ENCODE results near the gene HOOK1.

HOOK1 gene

DNA sequence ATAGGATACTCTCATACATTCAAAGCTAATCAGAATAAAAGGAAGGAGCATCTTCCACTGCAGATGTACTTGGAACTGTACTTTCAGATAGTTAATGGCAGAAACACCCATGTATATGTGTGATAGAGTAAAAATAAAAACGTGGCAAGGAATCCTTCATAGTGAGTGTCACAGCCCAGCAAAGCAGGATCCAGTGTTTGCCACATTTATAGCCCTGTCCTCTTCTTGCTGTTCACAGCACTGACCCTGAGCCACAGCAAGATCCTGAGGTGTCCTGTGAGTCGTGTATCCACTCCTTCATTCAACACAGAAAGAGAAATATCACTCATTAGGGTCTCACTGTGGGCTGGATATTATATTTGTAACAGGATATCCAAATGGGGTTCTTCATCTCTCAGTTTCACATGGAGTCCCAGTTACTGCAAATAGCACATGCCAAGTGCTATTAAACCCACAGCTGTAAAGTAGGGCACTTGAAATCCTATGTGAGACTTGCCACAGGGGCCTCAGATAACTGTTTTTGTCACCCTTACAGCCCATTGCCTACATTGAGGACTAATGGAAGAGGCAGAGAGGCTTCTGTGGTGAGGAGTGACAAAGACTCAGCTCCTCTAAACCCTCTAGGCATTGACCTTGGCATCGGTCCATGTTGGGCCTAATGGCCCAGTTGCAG is 70.5 kb downstream of the HOOK1 start:
- TF ChIP-seq, protein P1, sequence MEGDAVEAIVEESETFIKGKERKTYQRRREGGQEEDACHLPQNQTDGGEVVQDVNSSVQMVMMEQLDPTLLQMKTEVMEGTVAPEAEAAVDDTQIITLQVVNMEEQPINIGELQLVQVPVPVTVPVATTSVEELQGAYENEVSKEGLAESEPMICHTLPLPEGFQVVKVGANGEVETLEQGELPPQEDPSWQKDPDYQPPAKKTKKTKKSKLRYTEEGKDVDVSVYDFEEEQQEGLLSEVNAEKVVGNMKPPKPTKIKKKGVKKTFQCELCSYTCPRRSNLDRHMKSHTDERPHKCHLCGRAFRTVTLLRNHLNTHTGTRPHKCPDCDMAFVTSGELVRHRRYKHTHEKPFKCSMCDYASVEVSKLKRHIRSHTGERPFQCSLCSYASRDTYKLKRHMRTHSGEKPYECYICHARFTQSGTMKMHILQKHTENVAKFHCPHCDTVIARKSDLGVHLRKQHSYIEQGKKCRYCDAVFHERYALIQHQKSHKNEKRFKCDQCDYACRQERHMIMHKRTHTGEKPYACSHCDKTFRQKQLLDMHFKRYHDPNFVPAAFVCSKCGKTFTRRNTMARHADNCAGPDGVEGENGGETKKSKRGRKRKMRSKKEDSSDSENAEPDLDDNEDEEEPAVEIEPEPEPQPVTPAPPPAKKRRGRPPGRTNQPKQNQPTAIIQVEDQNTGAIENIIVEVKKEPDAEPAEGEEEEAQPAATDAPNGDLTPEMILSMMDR (IDR thresholded peaks at IDR 0.05; ENCODE audit: insufficient read depth, low read depth, low read length, missing control alignments), result no peak
- no peak overlapping the region for H3K4me3 ChIP-seq (ENCODE audit: low read length)
- DNase-seq (ENCODE audit: low read depth), result no peak

DNA sequence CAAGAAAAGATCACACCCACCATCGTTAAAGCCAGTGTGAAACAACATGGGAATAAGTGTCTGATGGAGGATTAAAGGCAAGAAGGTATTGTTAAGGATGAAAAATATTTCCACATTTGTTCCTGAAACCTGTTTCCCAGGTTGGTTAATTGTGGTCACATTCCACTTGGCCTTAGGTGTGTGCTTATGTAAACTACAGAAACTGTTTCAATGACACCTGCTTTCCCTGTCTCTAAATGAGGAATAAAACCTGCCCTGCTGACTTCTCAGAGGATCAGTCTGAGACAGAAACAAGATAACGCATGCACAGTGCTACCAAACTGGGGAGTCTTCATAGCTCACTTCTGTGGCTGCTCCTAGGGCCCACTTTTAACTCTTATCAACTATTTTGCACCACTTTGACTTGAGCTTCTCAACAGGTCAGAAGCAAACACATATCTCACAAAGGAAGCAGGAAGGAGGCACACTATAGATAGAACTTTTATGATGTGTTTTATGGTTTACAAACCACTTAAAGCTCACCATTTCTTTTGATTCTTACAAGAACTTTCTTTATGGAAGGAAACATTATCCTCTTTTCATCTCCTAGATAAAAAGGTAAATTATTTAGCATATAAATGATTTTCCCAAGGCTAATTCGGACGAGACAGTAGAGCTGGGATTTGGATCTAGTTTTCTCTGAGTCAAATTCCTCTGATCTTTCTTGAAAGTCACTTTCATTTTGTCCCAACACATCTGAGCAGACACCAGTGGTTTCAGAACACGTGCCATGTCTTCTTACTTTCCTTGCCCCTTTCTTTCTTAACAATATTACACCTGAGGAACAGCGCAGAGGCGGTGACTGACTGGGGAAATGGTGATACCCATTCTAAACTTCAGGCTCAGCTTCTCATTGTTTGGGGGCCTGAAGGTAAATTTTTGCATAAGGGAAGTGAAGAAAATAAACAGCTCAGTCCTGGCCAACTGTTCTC is 78.4 kb downstream of the HOOK1 start:
- TF ChIP-seq, protein P1 (IDR thresholded peaks at IDR 0.05; ENCODE audit: insufficient read depth, low read depth, low read length, missing control alignments), result no peak
- H3K4me3 ChIP-seq (ENCODE audit: low read length), result no peak overlapping the region
- DNase-seq (ENCODE audit: low read depth), result peak; percentile 90

DNA sequence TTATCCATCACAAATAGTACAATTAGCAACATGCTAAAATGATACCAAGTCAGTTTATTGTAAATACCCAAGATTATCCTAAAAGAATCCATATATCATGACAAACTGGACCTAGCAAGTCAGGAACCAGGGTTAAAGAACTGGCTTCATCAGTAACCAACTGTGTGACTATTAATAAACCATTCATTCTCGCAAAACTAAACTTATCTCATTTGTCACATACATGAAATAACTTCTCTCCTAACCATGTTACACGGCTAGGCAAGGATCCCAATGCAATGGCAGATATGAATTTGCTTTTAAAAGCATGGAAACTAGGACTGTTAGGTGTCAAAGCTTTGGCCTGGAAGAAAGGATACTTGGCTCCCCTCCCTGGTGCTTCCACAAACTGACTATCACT is 82.4 kb downstream of the HOOK1 start:
- no peak for DNase-seq (ENCODE audit: low read depth)
- TF ChIP-seq, protein P1 (IDR thresholded peaks at IDR 0.05; ENCODE audit: insufficient read depth, low read depth, low read length, missing control alignments), result no peak
- H3K4me3 ChIP-seq (ENCODE audit: low read length), result no peak overlapping the region

DNA sequence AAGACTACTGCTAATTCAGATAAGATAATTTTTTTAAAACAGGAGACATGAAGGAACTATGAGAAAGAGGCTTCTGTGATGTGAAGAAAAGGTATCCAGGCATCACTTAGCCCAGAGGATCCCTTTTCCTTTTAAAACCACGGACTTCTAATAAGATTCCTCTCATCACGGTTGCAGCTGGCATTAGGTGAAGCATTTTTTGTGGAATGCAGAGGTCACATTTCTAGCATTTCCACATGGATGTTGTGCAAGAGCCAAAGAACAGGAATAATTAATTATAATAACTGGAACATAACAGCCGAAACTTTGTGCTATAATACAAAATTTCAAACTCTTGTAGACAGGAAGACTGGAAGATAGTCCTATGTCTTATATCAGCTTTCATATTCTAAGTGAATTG is 84.2 kb downstream of the HOOK1 start:
- H3K4me3 ChIP-seq (ENCODE audit: low read length), result no peak overlapping the region
- DNase-seq (ENCODE audit: low read depth), result peak; percentile 17
- TF ChIP-seq, protein P1 (IDR thresholded peaks at IDR 0.05; ENCODE audit: insufficient read depth, low read depth, low read length, missing control alignments), result no peak

DNA sequence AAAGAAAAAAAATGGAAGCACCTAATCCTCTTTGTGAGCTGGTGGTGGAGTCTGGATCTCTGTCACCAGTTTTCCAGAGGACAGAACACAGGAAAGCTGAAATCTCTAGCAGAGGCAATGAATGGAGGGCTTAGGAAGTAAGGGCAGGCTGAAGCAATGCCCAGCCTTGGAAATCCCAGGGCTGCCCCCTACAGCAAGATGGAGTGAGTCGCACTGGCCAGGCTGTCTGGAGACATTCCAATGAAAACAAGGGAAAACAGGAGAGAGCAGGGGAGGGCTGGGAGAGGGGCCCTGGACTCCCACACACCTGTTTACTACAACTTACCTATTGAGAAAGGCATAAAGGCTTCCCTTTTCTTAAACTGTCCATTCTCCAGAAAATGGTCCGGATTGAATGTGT is 85.9 kb downstream of the HOOK1 start:
- no peak overlapping the region for H3K4me3 ChIP-seq (ENCODE audit: low read length)
- no peak for DNase-seq (ENCODE audit: low read depth)
- TF ChIP-seq, protein P1 (IDR thresholded peaks at IDR 0.05; ENCODE audit: insufficient read depth, low read depth, low read length, missing control alignments), result no peak

DNA sequence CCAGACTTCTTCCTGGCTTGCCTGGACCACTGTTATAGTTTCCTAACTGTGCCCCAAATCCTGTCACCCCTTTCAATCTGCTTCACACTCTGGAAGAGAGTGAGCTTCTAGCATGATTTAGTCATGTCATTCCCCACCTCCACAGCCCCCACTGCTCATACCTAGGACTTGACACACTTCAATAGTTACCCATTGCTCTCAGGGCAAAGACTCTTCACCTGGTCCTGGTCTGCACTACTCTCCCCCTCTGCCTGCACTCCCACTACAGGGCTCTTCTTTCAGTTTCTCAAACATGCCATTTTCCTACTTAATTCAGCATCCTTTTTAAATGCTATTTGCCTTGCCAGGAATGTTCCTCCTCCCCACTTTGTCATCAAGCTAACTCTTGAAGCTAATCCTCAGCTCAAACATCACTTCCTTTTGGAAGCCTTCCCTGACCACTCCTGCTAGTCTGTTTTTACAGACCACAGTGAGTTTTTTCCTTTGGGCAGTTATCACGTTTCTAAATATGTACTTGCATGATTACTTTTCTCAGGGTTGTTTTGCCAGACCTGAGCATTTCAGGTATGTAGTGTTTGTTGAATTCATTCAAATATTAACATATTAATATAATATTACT is 87.1 kb downstream of the HOOK1 start:
- DNase-seq (ENCODE audit: low read depth), result no peak
- H3K4me3 ChIP-seq (ENCODE audit: low read length), result no peak overlapping the region
- TF ChIP-seq, protein P1 (IDR thresholded peaks at IDR 0.05; ENCODE audit: insufficient read depth, low read depth, low read length, missing control alignments), result no peak
